HFF-Myc (cell line): ENCODE measurements around the gene SPACA4.

Experiments used
- DNase-seq: peaks from one replicate; pipeline ENCODE4 v3.0.0-alpha.2; 2011; ENCODE audit warnings: low read depth; ENCODE audit errors: extremely low read depth
- H3K4me3 ChIP-seq: replicated peaks from 2 replicates; pipeline ENCODE4 v1.5.1; 2011; ENCODE audit warnings: low read depth, mild to moderate bottlenecking, control low read depth, low read length
- CTCF ChIP-seq: IDR thresholded peaks from 2 replicates; pipeline ENCODE4 v1.5.1; 2012; ENCODE audit warnings: mild to moderate bottlenecking, low read depth, low read length, control low read depth; ENCODE audit errors: missing control alignments

The SPACA4 gene

GRCh38 chr19:48596679-48597465 lies 9.7 kb upstream of the SPACA4 start:
- TF ChIP-seq CTCF = no peak
- DNase-seq = no peak
- H3K4me3 ChIP-seq = no peak overlapping the region

- TF ChIP-seq CTCF = no peak
- H3K4me3 ChIP-seq = no peak overlapping the region
- no peak for DNase-seq
Measured at GRCh38 chr19:48598996-48599700, 7.4 kb upstream of the SPACA4 start.

- H3K4me3 ChIP-seq = no peak overlapping the region
- TF ChIP-seq CTCF = no peak
- no peak for DNase-seq
Measured at GRCh38 chr19:48600679-48601417, 5.7 kb upstream of the SPACA4 start.

GRCh38 chr19:48603001-48603400 lies 3.5 kb upstream of the SPACA4 start:
- no peak for DNase-seq
- no peak for TF ChIP-seq CTCF
- H3K4me3 ChIP-seq = no peak overlapping the region

GRCh38 chr19:48603449-48603848 lies 3.1 kb upstream of the SPACA4 start:
- no peak for DNase-seq
- H3K4me3 ChIP-seq = no peak overlapping the region
- TF ChIP-seq CTCF = no peak

- TF ChIP-seq CTCF = no peak
- DNase-seq = no peak
- no peak overlapping the region for H3K4me3 ChIP-seq
Measured at GRCh38 chr19:48603850-48604249, 2.7 kb upstream of the SPACA4 start.
